OCI-LY1 (cell line): ENCODE data around the gene CCR3.
"Not testable (repeated sequence)": the region's sequence is repeated elsewhere in the genome, so short reads cannot be mapped to it uniquely, and the experiment has no call there.

Experiments
- H2AFZ ChIP-seq: fragments of 200-600 bp; sonication (generic), shearing (Covaris generic); 2 replicates; pipeline ENCODE4 v1.6.0; 2014; ENCODE audit warnings: antibody characterized with exemption, mild to moderate bottlenecking, low read length
- H3F3A ChIP-seq: fragments of 200-600 bp; sonication (generic), shearing (Covaris generic); 2 replicates; pipeline ENCODE4 v1.6.0; 2014; ENCODE audit warnings: mild to moderate bottlenecking, antibody characterized with exemption, low read length, moderate library complexity; ENCODE audit not compliant: insufficient read depth
- H3K27ac ChIP-seq: fragments of 200-600 bp; sonication (generic); 2 replicates; pipeline ENCODE4 v1.5.1; 2014; ENCODE audit warnings: low read length, mixed run types, mild to moderate bottlenecking, low read depth; ENCODE audit not compliant: poor library complexity, severe bottlenecking
- H3K27me3 ChIP-seq: fragments of 200-600 bp; sonication (generic); 2 replicates; pipeline ENCODE4 v1.6.0; 2014; ENCODE audit warnings: antibody characterized with exemption, mild to moderate bottlenecking, low read length, moderate library complexity; ENCODE audit not compliant: insufficient read depth
- H3K36me3 ChIP-seq: fragments of 200-600 bp; sonication (generic); 2 replicates; pipeline ENCODE4 v1.6.1; 2014; ENCODE audit warnings: mild to moderate bottlenecking, antibody characterized with exemption, low read length, moderate library complexity, mixed read lengths; ENCODE audit not compliant: insufficient read depth
- H3K4me1 ChIP-seq: fragments of 200-600 bp; sonication (generic); 2 replicates; pipeline ENCODE4 v1.5.1; 2014; ENCODE audit warnings: mild to moderate bottlenecking, low read length, moderate library complexity; ENCODE audit not compliant: insufficient read depth, severe bottlenecking
- H3K4me2 ChIP-seq: fragments of 200-600 bp; sonication (generic), shearing (Covaris generic); 2 replicates; pipeline ENCODE4 v1.6.1; 2014; ENCODE audit warnings: low read length
- H3K4me3 ChIP-seq: fragments of 200-600 bp; sonication (generic); 2 replicates; pipeline ENCODE4 v1.5.1; 2014; ENCODE audit warnings: low read length, low read depth, mild to moderate bottlenecking, mixed read lengths; ENCODE audit not compliant: poor library complexity, severe bottlenecking
- H3K79me2 ChIP-seq: fragments of 200-600 bp; shearing (Covaris generic); 2 replicates; pipeline ENCODE4 v1.6.1; 2016; ENCODE audit warnings: mixed run types, low read length, mixed read lengths; ENCODE audit not compliant: insufficient read depth
- H3K9ac ChIP-seq: fragments of 200-600 bp; sonication (generic), shearing (Covaris generic); 2 replicates; pipeline ENCODE4 v1.6.1; 2014; ENCODE audit warnings: mild to moderate bottlenecking, low read length, mixed read lengths
- H3K9me2 ChIP-seq: fragments of 200-600 bp; sonication (generic), shearing (Covaris generic); 2 replicates; pipeline ENCODE4 v1.6.1; 2014; ENCODE audit warnings: low read depth, mild to moderate bottlenecking, low read length, mixed read lengths
- H3K9me3 ChIP-seq: fragments of 200-600 bp; shearing (Covaris generic); 2 replicates; pipeline ENCODE4 v1.6.1; 2014; ENCODE audit warnings: low read length, mixed read lengths
- H4K20me1 ChIP-seq: fragments of 200-600 bp; sonication (generic), shearing (Covaris generic); 2 replicates; pipeline ENCODE4 v1.6.0; 2016; ENCODE audit warnings: mild to moderate bottlenecking, low read length; ENCODE audit not compliant: insufficient read depth
- EZH2 ChIP-seq: fragments of 200-600 bp; sonication (generic), shearing (Covaris generic); IDR thresholded peaks from 2 replicates; pipeline ENCODE4 v1.8.0; 2017; ENCODE audit warnings: borderline replicate concordance, mixed run types, mild to moderate bottlenecking, antibody characterized with exemption, low read length, moderate library complexity, mixed read lengths
- TF ChIP-seq, protein P1 (sequence below): fragments of 200-600 bp; sonication (generic), shearing (Covaris generic); IDR thresholded peaks from 2 replicates; pipeline ENCODE4 v1.5.1; 2017; ENCODE audit warnings: mild to moderate bottlenecking, antibody characterized with exemption, low read length, moderate library complexity, mixed read lengths

The CCR3 gene

DNA sequence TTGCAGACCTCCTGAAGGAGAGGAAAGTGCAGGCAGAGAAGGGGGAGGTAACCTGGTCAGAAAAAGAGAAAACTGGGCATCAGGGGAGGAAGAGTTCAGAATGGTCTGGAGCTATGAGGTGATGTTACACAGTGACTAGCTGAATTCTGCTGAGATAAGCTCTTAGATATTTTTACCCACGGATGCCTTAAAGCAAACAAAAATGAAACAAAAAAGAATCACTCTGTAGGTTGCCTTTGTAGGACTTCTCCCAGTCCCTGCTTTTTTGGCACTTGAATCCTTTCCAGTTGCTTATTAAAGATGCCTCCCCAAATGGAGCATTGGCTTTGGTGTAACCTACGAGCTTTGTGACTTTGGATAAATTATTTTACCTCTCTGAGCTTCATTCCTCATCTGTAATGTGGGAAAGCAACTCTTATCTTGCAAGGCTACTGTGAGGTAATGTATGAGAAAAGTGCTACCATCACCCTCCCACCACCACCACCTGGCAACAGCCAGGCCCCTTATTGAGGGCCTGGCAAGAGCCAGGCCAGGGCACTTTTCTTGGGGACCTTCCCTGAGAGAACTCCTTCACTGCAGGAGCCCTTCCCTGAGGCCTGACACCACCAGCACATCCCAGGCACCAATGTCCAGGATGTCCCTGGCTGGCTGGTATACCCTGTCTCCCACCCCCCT lies 36.8 kb upstream of the CCR3 start:
- Histone ChIP-seq H3K9me3 (no peaks in the 10 kb centered on the region), H2AFZ (no peak overlapping the region), H3K27ac (no peak overlapping the region), H3K4me1 (no peaks in the 10 kb centered on the region), H4K20me1 (no peaks in the 10 kb centered on the region), H3F3A (no peaks in the 10 kb centered on the region), H3K9me2 (no peaks in the 10 kb centered on the region), H3K27me3 (no peaks in the 10 kb centered on the region), H3K4me3 (no peak overlapping the region), H3K4me2 (no peak overlapping the region), H3K9ac (no peak overlapping the region), H3K36me3 (no peaks in the 10 kb centered on the region), H3K79me2 (no peaks in the 10 kb centered on the region)
- no peak for TF ChIP-seq EZH2

GRCh38 chr3:46206282-46207015 lies 35.8 kb upstream of the CCR3 start:
- no peak overlapping the region for H3K4me3 ChIP-seq
- H3K79me2 ChIP-seq, result no peaks in the 10 kb centered on the region
- H3K9me3 ChIP-seq, result no peaks in the 10 kb centered on the region
- H3K27ac ChIP-seq, result no peak overlapping the region
- H2AFZ ChIP-seq, result no peak overlapping the region
- H3K9me2 ChIP-seq, result no peaks in the 10 kb centered on the region
- no peak overlapping the region for H3K4me2 ChIP-seq
- no peaks in the 10 kb centered on the region for H3K36me3 ChIP-seq
- no peaks in the 10 kb centered on the region for H4K20me1 ChIP-seq
- H3F3A ChIP-seq, result no peaks in the 10 kb centered on the region
- H3K9ac ChIP-seq, result no peak overlapping the region
- no peak for TF ChIP-seq EZH2
- TF ChIP-seq, protein P1, sequence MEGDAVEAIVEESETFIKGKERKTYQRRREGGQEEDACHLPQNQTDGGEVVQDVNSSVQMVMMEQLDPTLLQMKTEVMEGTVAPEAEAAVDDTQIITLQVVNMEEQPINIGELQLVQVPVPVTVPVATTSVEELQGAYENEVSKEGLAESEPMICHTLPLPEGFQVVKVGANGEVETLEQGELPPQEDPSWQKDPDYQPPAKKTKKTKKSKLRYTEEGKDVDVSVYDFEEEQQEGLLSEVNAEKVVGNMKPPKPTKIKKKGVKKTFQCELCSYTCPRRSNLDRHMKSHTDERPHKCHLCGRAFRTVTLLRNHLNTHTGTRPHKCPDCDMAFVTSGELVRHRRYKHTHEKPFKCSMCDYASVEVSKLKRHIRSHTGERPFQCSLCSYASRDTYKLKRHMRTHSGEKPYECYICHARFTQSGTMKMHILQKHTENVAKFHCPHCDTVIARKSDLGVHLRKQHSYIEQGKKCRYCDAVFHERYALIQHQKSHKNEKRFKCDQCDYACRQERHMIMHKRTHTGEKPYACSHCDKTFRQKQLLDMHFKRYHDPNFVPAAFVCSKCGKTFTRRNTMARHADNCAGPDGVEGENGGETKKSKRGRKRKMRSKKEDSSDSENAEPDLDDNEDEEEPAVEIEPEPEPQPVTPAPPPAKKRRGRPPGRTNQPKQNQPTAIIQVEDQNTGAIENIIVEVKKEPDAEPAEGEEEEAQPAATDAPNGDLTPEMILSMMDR, result no peak
- H3K27me3 ChIP-seq, result no peaks in the 10 kb centered on the region
- no peaks in the 10 kb centered on the region for H3K4me1 ChIP-seq

DNA sequence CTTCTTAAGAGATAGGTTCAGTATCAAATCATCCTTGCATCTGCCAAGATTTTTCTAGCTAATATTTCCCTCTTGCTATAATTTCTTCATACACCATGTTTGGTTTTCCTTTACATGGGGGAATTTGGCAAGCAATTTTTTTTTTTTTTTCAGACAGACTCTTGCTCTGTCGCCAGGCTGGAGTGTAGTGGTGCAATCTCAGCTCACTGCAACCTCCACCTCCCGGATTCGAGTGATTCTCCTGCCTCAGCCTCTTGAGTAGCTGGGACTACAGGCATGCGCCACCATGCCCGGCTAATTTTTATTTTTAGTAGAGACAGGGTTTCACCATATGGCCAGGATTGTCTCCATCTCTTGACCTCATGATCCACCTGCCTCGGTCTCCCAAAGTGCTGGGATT lies 34.7 kb upstream of the CCR3 start:
- not testable (repeated sequence) for H3K36me3 ChIP-seq, H2AFZ ChIP-seq, H3K79me2 ChIP-seq, H3K9me2 ChIP-seq, H3K4me1 ChIP-seq, H3K27ac ChIP-seq, H3K4me3 ChIP-seq, H3F3A ChIP-seq, H3K9ac ChIP-seq, H3K27me3 ChIP-seq, H3K4me2 ChIP-seq, H4K20me1 ChIP-seq, H3K9me3 ChIP-seq

DNA sequence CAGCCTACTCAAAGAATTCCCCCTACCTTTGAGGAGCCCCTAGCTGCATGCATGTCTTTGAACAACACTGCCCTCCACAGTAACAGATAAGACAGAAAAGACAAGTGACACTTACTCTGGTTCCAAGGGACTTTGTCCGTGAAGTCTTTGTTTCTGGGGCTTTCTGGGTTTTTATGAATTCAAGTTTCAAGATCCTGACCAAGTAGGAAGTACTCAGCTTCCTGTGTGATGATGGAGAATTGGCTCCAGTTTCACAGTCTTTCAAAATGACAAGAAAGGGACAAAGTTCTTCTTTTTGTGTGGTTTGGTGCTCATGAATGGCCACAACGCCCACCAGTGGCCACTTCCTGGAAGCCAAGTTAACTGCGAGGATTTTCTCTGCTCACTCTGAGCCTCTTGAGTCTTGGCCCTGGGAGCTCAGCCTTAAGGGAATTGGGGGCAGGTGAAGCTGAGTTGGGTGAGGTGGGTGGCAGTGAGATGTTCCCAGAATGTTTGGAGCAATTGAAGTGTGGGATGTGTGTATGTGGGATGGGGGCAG lies 34.0 kb upstream of the CCR3 start, which contains the start of gene CCR1:
Gene CCR1, minus strand, starts transcription at position 147 of the 538 bp plus-strand sequence. CDS start 4,000 bp downstream, outside the sequence.
- Histone ChIP-seq H3K36me3 (no peaks in the 10 kb centered on the region), H4K20me1 (no peaks in the 10 kb centered on the region), H2AFZ (no peak within 1 kb of the TSS), H3K27ac (no peak within 1 kb of the TSS), H3K9me3 (no peaks in the 10 kb centered on the region), H3K4me1 (no peaks in the 10 kb centered on the region), H3F3A (no peaks in the 10 kb centered on the region), H3K9ac (no peak within 1 kb of the TSS), H3K27me3 (no peaks in the 10 kb centered on the region), H3K4me2 (no peak within 1 kb of the TSS), H3K4me3 (no peak within 1 kb of the TSS), H3K9me2 (no peaks in the 10 kb centered on the region), H3K79me2 (no peaks in the 10 kb centered on the region)
- TF ChIP-seq, protein P1, result peak; percentile 56; the same call in 1 of the 2 replicates
- TF ChIP-seq EZH2, result no peak
